ENCODE measurements around the gene FNDC3B. TPM values are rescaled to one million over a fixed set of nuclear protein-coding genes. Genes with fewer than 3 reads are reported as not detected.

FNDC3B gene
- total RNA-seq, 2 experiments from 2014 or later: 10.6 to 12.0 TPM

DNA sequence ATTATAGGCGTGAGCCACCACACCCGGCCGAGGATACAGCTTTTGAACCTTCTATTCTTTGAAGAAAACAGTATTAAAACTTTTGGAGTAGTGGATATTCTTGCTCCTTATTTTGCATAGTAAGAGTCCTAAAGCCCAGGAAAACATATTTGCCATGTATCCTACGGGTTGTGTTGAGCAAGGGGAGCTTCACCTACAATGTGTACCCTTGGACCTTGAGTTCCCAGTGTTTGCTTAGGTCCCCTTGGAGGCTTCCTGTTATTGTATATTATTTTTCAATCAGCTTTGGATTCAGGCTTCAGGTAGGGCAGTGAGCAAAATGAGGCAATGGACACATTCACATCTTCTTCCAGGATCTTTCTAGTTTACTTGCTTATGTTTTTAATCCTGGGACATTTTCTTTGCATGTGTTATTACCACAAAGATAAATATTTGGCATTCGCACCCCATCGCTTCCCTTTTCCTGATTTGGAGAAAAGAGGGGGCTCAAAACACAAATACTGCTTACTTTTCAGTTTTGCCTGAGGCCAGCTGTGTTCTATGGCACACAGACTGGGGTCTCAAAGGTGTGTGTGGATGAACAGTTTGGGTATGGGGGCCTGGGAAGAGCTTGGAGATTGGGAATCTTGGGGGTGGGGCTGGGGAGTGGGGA, 88.7 kb downstream of the FNDC3B start:
- Mint-ChIP-seq H3K9me3 (no peaks in the 10 kb centered on the region), H3K4me1 (ENCODE audit: low read depth) (peaks cover 39% of the 10 kb centered on the region), H3K4me3 (no peak overlapping the region), H3K27me3 (no peaks in the 10 kb centered on the region), H3K36me3 (ENCODE audit: low read depth) (peaks cover 22% of the 10 kb centered on the region), H3K27ac (no peak overlapping the region)
- CTCF ChIA-PET: interaction anchor here (2.0 kb wide), 1 partner anchor 12 kb away, joined by 5 read pairs; no protein-coding TSS in a partner anchor
- TF ChIP-seq, protein P1, sequence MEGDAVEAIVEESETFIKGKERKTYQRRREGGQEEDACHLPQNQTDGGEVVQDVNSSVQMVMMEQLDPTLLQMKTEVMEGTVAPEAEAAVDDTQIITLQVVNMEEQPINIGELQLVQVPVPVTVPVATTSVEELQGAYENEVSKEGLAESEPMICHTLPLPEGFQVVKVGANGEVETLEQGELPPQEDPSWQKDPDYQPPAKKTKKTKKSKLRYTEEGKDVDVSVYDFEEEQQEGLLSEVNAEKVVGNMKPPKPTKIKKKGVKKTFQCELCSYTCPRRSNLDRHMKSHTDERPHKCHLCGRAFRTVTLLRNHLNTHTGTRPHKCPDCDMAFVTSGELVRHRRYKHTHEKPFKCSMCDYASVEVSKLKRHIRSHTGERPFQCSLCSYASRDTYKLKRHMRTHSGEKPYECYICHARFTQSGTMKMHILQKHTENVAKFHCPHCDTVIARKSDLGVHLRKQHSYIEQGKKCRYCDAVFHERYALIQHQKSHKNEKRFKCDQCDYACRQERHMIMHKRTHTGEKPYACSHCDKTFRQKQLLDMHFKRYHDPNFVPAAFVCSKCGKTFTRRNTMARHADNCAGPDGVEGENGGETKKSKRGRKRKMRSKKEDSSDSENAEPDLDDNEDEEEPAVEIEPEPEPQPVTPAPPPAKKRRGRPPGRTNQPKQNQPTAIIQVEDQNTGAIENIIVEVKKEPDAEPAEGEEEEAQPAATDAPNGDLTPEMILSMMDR (IDR thresholded peaks at IDR 0.05): no peak
- DNase-seq (no peak), ATAC-seq (no peak)
- POLR2A ChIA-PET: no interaction called here
- intact Hi-C loops (cut with micrococcal nuclease): no loop called here

DNA sequence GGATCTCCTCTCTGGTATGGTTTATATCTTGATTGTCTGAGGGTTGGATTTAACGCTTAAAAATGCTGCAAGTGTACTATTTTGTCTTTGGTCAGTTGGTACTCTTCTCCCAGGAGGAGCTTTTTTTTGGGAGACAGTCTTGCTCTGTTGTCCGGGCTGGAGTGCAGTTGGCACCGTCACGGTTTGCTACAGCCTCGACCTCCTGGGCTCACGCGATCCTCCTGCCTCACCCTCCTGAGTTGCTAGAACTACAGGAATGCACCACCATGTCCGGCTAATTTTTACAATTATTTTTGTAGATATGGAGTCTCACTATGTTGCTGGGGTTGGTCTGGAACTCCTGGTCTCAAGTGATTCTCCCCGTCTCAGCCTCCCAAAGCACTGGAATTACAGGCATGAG, 89.5 kb downstream of the FNDC3B start:
- ATAC-seq: no peak
- Mint-ChIP-seq H3K36me3 (ENCODE audit: low read depth) (peaks cover 22% of the 10 kb centered on the region), H3K4me3 (no peak overlapping the region), H3K9me3 (no peaks in the 10 kb centered on the region), H3K4me1 (ENCODE audit: low read depth) (peaks cover 43% of the 10 kb centered on the region), H3K27me3 (no peaks in the 10 kb centered on the region), H3K27ac (no peak overlapping the region)
- POLR2A ChIA-PET: interaction anchor here (0.6 kb wide), 1 partner anchor 86 kb away, joined by 3 read pairs; no protein-coding TSS in a partner anchor
- CTCF ChIA-PET: interaction anchor here (1.0 to 2.0 kb wide), 2 partner anchors 11 to 23 kb away, joined by 4 to 5 read pairs; no protein-coding TSS in a partner anchor
- TF ChIP-seq, protein P1 (IDR thresholded peaks at IDR 0.05): no peak
- intact Hi-C loops (cut with micrococcal nuclease): no loop called here
- DNase-seq: no peak

DNA sequence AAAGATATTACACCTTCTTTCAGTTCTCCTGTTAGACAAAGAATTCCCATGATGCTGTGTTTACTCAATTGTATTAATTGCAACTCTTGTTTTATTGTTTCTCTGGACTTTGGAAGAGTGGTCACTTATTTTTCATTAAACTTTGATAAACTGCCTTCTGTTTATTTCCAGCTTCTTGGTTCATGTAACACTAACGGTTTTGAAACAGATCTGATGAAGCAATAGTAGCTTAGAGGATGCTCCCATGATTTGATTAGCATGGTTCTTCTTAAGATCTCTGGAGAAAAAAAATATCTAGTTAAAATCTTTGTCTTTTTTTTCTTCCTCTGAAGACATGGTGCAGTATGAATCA, 90.1 kb downstream of the FNDC3B start:
- H3K36me3 Mint-ChIP-seq (ENCODE audit: low read depth): peaks cover 23% of the 10 kb centered on the region
- no peak for DNase-seq
- ChIA-PET CTCF (interaction anchor here (1.0 kb wide), 1 partner anchor 22 kb away, joined by 4 read pairs; no protein-coding TSS in a partner anchor), POLR2A (interaction anchor here (0.6 kb wide), 1 partner anchor 85 kb away, joined by 3 read pairs; no protein-coding TSS in a partner anchor)
- no peak overlapping the region for H3K4me3 Mint-ChIP-seq
- intact Hi-C loops (cut with micrococcal nuclease): no loop called here
- H3K27ac Mint-ChIP-seq: no peak overlapping the region
- TF ChIP-seq, protein P1 (IDR thresholded peaks at IDR 0.05): no peak
- peaks cover 48% of the 10 kb centered on the region for H3K4me1 Mint-ChIP-seq (ENCODE audit: low read depth)
- ATAC-seq: no peak
- no peaks in the 10 kb centered on the region for H3K9me3 Mint-ChIP-seq
- H3K27me3 Mint-ChIP-seq: no peaks in the 10 kb centered on the region

DNA sequence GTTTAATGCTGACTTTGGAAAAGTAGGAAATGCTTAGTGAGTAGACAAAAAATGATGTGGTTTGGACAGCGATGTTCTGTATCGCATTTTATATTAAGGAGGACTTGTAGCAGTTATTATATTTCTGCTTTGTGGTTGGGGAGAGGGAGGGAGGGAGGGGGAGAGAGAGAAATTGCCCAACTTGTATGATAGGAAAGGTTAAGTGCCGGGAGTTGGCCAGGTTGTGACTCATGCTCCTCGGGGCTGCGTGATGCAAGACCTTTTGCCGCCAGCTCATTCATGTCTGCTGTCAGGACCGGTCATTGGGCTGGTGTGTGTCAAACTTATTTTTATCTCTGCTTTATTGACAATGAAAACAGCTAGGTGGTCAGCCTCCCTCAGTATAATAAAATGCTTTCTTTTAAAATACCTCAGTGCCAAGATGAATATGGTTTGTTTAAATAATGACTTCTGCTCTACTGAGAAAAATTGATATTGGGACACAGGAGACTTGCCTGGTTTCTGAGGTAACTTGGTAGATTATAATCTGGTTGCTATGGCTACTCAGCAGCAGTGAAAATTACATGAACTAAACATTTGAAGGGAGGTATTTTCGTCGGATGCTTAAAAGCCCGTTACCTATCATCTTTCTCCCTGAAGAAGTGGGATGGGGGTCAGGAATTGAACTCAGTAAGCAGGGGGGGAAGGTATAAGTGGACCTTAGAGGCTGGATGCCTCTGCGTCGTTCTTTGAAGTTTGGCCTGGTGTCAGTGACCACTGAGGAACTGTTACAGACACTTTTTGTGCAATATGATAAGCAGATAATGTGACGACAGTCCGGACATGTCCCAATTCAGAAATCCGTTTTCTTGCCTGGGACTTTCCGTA, 90.7 kb downstream of the FNDC3B start:
- Mint-ChIP-seq H3K9me3 (no peaks in the 10 kb centered on the region), H3K27me3 (no peaks in the 10 kb centered on the region), H3K4me3 (no peak overlapping the region), H3K27ac (peak overlapping the region; percentile 82), H3K36me3 (ENCODE audit: low read depth) (peaks cover 18% of the 10 kb centered on the region), H3K4me1 (ENCODE audit: low read depth) (peaks cover 49% of the 10 kb centered on the region)
- DNase-seq: peak; percentile 73
- TF ChIP-seq, protein P1 (IDR thresholded peaks at IDR 0.05): no peak
- CTCF ChIA-PET: interaction anchor here (1.0 to 1.2 kb wide), 2 partner anchors 9 to 22 kb away, joined by 4 read pairs; no protein-coding TSS in a partner anchor
- peak; percentile 82 for ATAC-seq
- POLR2A ChIA-PET: no interaction called here
- intact Hi-C loops (cut with micrococcal nuclease): no loop called here

DNA sequence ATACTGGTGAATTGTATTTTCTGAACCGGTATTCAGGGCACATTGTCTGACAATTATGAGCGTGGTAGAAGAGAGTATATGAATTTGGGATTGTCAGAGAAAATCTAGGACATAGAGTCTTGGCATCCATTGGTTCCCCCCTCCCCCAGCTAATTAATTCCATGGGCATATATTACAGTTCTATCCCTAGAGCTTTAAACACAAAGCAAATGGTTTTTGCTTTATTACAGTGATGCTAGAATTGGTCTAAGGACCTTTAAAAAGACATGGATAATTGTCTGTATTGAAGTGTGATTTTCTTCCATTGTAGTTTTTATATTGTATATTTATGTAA, 91.3 kb downstream of the FNDC3B start:
- TF ChIP-seq, protein P1 (IDR thresholded peaks at IDR 0.05): no peak
- CTCF ChIA-PET: interaction anchor here (1.2 kb wide), 1 partner anchor 9 kb away, joined by 4 read pairs; no protein-coding TSS in a partner anchor
- Mint-ChIP-seq H3K27ac (peak overlapping the region; percentile 82), H3K9me3 (no peaks in the 10 kb centered on the region), H3K27me3 (no peaks in the 10 kb centered on the region), H3K36me3 (ENCODE audit: low read depth) (peaks cover 16% of the 10 kb centered on the region), H3K4me3 (no peak overlapping the region), H3K4me1 (ENCODE audit: low read depth) (peaks cover 50% of the 10 kb centered on the region)
- intact Hi-C loops (cut with micrococcal nuclease): no loop called here
- POLR2A ChIA-PET: no interaction called here
- ATAC-seq (no peak), DNase-seq (no peak)

All from activated CD8-positive, alpha-beta T cell treated with anti-CD3 and anti-CD28 coated beads for 36 hours (primary cell).